ENCODE results near the gene EZR.

- no peak for TF ChIP-seq CTCF (conservative IDR thresholded peaks at IDR 0.05; ENCODE audit: low read length)
- TF ChIP-seq EZH2phosphoT487 (IDR thresholded peaks at IDR 0.05; ENCODE audit: borderline replicate concordance, low read depth, low read length), result no peak
These were observed 63.0 kb downstream of the EZR start for GRCh38 chr6:158756126-158756525.

All from OCI-LY7 (cell line).